Mammary epithelial cell (primary cell): ENCODE results near the gene EPHA2.

Source experiments
- EZH2 ChIP-seq: IDR thresholded peaks from 2 replicates; pipeline ENCODE4 v1.6.1; 2012; ENCODE audit warnings: low read length, inconsistent platforms, borderline replicate concordance
- TF ChIP-seq, protein P1 (sequence below), 2 donors: IDR thresholded peaks in 1 of 2; conservative IDR thresholded peaks in 1 of 2; 2 replicates each; pipeline ENCODE4 v1.5.1; 2011 to 2012; ENCODE audit warnings: inconsistent platforms in 2 of 2, low read length in 2 of 2, mild to moderate bottlenecking in 2 of 2, control low read depth in 1 of 2, low read depth in 1 of 2; ENCODE audit not compliant: insufficient read depth in 1 of 2; ENCODE audit errors: extremely low read depth in 1 of 2

GRCh38 chr1:16094453-16095158, 61.3 kb downstream of the EPHA2 start:
- no peak for TF ChIP-seq EZH2
- TF ChIP-seq, protein P1, sequence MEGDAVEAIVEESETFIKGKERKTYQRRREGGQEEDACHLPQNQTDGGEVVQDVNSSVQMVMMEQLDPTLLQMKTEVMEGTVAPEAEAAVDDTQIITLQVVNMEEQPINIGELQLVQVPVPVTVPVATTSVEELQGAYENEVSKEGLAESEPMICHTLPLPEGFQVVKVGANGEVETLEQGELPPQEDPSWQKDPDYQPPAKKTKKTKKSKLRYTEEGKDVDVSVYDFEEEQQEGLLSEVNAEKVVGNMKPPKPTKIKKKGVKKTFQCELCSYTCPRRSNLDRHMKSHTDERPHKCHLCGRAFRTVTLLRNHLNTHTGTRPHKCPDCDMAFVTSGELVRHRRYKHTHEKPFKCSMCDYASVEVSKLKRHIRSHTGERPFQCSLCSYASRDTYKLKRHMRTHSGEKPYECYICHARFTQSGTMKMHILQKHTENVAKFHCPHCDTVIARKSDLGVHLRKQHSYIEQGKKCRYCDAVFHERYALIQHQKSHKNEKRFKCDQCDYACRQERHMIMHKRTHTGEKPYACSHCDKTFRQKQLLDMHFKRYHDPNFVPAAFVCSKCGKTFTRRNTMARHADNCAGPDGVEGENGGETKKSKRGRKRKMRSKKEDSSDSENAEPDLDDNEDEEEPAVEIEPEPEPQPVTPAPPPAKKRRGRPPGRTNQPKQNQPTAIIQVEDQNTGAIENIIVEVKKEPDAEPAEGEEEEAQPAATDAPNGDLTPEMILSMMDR (conservative IDR thresholded peaks at IDR 0.05 in 1 of 2, IDR thresholded peaks at IDR 0.05 in 1 of 2; ENCODE audit: extremely low read depth in 1 of 2, insufficient read depth in 1 of 2, low read depth in 1 of 2, low read length in 2 of 2), result no peak
